GM10266 (cell line): ENCODE measurements around the gene APRT.
"Not testable (repeated sequence)": the region's sequence is repeated elsewhere in the genome, so short reads cannot be mapped to it uniquely, and the experiment has no call there.

Experiments used
- DNase-seq: peaks from one replicate; pipeline ENCODE4 v3.0.0; 2012; ENCODE audit errors: extremely low spot score
- CTCF ChIP-seq: IDR thresholded peaks from 2 replicates; pipeline ENCODE4 v1.5.1; 2012; ENCODE audit warnings: mild to moderate bottlenecking, low read depth; ENCODE audit not compliant: control insufficient read depth, insufficient read depth; ENCODE audit errors: missing control alignments

Gene APRT

GRCh38 chr16:88777471-88778270 is 34.1 kb downstream of the APRT start:
- TF ChIP-seq CTCF: no peak
- no peak for DNase-seq

DNA sequence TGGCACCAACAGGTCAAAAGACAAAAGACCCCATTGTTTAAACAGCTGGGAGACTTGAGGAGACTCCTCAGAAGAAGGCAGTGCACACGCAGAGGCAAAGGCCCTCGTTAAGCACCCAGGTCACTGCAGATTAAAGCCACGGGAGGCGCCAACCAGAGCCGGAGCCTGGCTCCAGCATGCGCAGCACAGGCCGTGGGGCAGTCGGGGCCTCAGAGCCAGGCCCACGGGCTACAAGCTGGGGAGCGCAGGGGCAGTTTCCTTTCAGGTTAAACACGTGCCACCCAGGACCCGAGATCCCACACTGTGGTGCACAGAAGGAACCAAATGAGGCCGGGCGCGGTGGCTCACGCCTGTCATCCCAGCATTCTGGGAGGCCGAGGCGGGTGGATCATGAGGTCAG is 35.9 kb downstream of the APRT start:
- no peak for DNase-seq
- TF ChIP-seq CTCF: no peak

- no peak for TF ChIP-seq CTCF
Observed at GRCh38 chr16:88774544-88775393, 37.0 kb downstream of the APRT start.

DNA sequence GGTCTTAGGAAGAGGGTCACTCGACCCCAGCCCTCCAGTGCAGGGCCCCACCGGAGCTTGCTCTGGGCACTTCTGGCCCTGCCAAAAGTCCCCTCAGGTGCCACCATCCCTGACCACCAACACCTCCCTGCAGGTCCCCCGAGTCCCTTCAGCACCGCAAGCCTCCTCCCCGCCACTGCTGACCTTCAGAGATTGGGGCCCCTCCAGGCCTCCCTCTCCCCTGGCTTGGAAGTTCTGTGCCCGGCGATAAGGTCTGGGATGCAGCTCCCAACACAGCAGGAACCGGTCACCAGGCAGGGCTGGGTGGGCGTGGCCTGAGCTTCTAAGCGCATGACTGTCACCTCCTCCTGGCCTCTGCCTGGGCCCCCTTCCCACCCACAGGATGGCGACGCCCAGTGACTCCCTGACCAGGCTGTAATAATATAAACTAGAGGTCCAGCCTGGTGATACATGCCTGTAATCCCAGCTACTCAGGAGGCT is 37.9 kb downstream of the APRT start:
- no peak for DNase-seq
- no peak for TF ChIP-seq CTCF

More at GRCh38 chr16:88774544-88775393, 37.0 kb downstream of the APRT start:
- DNase-seq: no peak

DNA sequence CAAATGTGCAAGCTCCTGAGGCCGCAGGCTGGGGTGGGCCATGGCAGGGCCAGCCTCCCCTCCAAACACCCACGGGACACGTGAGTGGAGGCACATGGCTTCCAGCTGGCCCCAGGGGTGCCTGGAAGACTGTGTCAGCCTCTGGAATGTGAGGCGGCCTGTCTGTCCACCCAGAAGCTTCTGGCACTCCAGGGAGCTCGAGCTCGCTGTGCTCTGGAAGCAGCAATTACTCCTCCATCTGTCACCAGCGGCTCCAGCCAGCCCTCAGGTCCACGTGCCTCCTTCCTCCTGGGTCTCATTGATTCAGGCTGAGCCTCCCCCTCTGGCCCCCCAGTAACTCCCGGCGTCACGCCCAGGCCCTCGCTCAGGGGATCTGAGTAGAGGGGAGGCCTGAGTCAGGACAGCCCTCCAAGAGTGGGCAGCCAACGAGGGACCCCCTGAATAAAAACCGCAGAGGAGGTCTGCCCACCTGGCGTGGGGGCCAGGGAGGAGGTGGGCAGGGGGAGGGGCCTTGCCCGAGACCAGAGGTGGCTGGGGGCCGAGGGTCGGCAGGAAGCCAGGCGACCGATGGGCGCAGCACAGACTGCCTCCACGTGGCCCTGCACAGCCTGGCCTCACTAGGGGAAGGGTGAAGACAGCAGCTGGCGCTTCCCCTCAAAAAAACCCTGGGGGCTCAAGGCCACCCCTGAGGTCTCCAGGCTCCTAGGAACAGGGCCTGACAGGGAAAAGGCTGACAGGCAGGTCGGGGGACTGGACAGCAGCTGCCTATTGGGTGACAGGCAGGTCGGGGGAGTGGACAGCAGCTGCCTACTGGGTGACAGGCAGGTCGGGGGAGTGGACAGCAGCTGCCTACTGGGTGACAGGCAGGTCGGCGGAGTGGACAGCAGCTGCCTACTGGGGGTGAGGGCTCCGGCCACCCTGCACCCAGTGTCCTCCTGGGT is 38.6 kb downstream of the APRT start:
- no peak for TF ChIP-seq CTCF
- DNase-seq: no peak

GRCh38 chr16:88771781-88772180 is 39.9 kb downstream of the APRT start:
- not testable (repeated sequence) for DNase-seq

- TF ChIP-seq CTCF: no peak
- no peak for DNase-seq
Observed at GRCh38 chr16:88771294-88771772, 40.4 kb downstream of the APRT start.
